ENCODE data around the gene ZIC1.

Gene ZIC1

GRCh38 chr3:147393261-147393942 lies 15.8 kb upstream of the ZIC1 start:
- TF ChIP-seq ZFX (IDR thresholded peaks at IDR 0.05; ENCODE audit: borderline replicate concordance) (no peak), CTCF (IDR thresholded peaks at IDR 0.05) (no peak)
- H3K27ac ChIP-seq, result peak overlapping the region; percentile 59

GRCh38 chr3:147393943-147394883 lies 15.0 kb upstream of the ZIC1 start:
- TF ChIP-seq CTCF (IDR thresholded peaks at IDR 0.05), result no peak
- no peak for TF ChIP-seq ZFX (IDR thresholded peaks at IDR 0.05; ENCODE audit: borderline replicate concordance)
- H3K27ac ChIP-seq, result peak overlapping the region; percentile 59

- H3K27ac ChIP-seq, result peak overlapping the region; percentile 59
- TF ChIP-seq CTCF (IDR thresholded peaks at IDR 0.05) (no peak), ZFX (IDR thresholded peaks at IDR 0.05; ENCODE audit: borderline replicate concordance) (no peak)
Observed at GRCh38 chr3:147394884-147395225, 14.3 kb upstream of the ZIC1 start.

GRCh38 chr3:147395899-147396711 lies 13.1 kb upstream of the ZIC1 start:
- H3K27ac ChIP-seq, result no peak overlapping the region
- TF ChIP-seq ZFX (IDR thresholded peaks at IDR 0.05; ENCODE audit: borderline replicate concordance) (no peak), CTCF (IDR thresholded peaks at IDR 0.05) (no peak)

- no peak for TF ChIP-seq CTCF (IDR thresholded peaks at IDR 0.05)
- no peak for TF ChIP-seq ZFX (IDR thresholded peaks at IDR 0.05; ENCODE audit: borderline replicate concordance)
Observed at GRCh38 chr3:147396712-147397046, 12.5 kb upstream of the ZIC1 start.

GRCh38 chr3:147397155-147397874 lies 11.8 kb upstream of the ZIC1 start:
- no peak overlapping the region for H3K27ac ChIP-seq
- TF ChIP-seq ZFX (IDR thresholded peaks at IDR 0.05; ENCODE audit: borderline replicate concordance) (no peak), CTCF (IDR thresholded peaks at IDR 0.05) (no peak)

More at GRCh38 chr3:147396712-147397046, 12.5 kb upstream of the ZIC1 start:
- no peak overlapping the region for H3K27ac ChIP-seq
